H54 (cell line): ENCODE results near the gene CHRNA3.
"Not testable (repeated sequence)": the region's sequence is repeated elsewhere in the genome, so short reads cannot be mapped to it uniquely, and the experiment has no call there.

Experiments
- DNase-seq: peaks from one replicate; pipeline ENCODE4 v3.0.0; 2011; ENCODE audit warnings: low spot score, mixed read lengths; ENCODE audit not compliant: insufficient read length
- FAIRE-seq: peaks from 3 replicates; lab custom pipeline; 2011; peaks lifted over from hg19 to GRCh38; lab: Jason Lieb, UNC
- POLR2A ChIP-seq: IDR thresholded peaks from 2 replicates; pipeline ENCODE4 v1.6.1; 2011; ENCODE audit warnings: low read depth, mild to moderate bottlenecking, low read length

CHRNA3 gene

DNA sequence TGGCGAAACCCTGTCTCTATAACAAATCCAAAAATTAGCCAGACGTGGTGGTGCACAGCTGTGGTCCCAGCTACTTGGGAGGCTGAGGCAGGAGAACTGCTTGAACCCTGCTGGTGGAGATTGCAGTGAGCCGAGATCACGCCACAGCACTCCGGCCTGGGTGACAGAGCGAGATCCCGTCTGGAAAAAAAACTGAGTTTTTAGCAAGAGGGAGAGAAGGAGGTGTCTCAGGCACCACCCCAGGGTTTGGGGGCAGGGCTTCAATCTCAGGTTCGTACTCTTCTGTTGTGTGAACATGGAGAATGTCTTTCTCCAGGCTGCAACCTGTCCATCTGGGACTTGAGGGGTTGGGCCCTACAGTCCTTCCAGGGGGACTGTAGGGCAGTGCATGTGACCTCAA lies 2.7 kb downstream of the CHRNA3 start:
- TF ChIP-seq POLR2A, result no peak
- FAIRE-seq, result no peak

DNA sequence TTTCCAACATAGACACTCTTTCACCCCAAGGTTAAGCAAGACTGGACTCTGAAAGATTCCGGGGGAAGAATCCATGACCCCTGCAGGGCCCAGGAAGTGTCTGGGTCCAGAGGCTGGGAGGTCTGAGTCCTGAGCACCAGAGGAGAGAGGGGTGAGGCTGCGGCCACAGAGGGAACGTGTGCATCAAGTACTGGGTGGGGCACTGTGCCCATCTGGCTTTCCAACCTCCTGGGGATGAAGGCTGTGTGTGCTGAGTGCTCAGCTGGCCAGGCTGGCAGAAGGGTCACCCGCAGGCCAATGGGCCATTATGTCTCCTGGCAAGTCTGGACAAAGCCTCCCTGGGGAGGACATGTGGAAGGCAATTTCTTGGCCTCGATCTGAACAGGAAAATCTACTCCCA lies 3.3 kb downstream of the CHRNA3 start:
- no peak for TF ChIP-seq POLR2A
- FAIRE-seq (no peak), DNase-seq (no peak)

More for the DNA sequence above, 2.7 kb downstream of the CHRNA3 start:
- DNase-seq, result no peak

DNA sequence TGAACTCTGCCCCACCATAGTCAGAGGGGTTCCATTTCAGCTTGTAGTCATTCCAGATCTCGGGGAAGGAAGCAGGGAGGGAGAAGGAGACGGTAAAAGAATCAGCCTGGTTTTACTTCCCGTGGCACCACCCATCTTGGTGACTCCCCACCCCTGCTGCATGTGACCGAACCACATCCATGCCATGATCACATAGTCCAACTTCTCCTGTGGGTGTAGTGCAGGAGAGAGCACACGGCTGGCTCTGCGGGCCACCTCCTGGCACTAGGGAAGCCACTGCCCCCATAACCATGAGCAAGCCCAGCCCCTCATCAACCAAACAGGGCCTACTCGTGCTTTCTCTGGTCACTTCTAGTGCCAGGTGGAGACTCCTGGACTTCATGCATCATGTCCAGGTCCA lies 3.7 kb downstream of the CHRNA3 start:
- DNase-seq, result no peak
- no peak for FAIRE-seq
- TF ChIP-seq POLR2A, result no peak

DNA sequence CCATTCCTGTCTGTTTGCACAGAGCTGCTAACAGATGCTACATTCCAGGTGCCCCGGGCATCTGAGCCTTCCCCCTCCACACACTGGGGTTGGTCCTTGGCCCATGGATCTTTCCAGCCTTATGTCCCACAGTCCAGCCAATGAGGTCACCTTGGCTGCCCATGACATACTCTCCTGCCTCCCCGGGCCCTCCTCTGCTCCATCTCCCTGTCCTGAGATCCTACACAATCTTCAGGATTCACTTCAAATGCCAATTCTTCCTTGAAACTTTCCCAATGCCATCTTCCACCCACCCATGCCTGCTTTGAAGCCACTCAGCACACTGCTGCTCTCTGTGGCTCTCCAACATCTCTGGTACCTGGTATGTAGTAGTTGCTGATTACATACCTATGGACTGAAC lies 4.3 kb downstream of the CHRNA3 start:
- DNase-seq (no peak), FAIRE-seq (no peak)
- TF ChIP-seq POLR2A, result no peak

DNA sequence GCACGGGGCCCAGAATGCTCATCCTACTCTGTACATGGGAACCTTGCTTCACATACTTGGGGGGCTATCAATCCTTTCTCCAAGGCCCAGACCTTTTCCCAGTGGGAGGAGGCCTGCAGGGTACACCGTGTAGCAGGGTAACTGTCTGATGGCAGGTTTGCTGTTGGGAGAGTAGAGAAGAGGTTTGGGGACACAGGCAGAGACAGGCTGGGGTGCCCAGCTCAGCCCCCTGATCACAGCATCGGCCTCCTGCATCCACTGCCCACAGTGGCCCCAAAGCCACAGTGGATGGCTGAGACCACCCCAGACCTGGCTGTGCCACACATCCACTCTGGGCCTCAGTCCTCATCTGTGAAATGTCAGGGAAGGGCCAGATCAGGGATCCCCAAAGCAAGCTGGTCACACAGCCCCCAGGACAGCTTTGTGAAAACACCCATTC lies 5.6 kb downstream of the CHRNA3 start:
- no peak for TF ChIP-seq POLR2A
- FAIRE-seq, result no peak
- no peak for DNase-seq

DNA sequence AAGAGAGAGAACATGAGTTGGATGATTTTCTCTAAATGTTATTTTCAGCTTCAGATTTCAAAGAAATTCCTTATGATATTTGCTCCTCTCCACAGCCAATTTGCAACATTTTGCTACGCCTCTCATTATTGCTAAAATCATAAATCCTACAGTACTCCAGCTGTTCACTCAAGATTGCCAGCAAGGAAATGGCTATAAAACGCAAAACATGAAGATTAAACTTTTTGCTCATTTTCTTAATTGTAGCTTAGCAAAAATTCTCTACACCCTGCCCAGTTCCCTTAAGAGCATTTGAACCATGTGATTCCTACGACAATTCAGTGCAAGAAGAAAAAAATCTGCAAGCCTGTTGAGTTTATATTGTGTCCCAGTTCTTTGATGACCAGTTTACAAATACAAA lies 6.8 kb downstream of the CHRNA3 start:
- DNase-seq, result no peak
- no peak for TF ChIP-seq POLR2A
- FAIRE-seq, result no peak

DNA sequence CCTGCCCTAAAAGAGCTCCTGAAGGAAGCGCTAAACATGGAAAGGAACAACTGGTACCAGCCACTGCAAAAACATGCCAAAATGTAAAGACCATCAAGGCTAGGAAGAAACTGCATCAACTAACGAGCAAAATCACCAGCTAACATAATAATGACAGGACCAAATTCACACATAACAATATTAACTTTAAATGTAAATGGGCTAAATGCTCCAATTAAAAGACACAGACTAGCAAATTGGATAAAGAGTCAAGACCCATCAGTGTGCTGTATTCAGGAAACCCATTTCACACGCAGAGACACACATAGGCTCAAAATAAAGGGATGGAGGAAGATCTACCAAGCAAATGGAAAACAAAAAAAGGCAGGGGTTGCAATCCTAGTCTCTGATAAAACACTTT lies 11.2 kb downstream of the CHRNA3 start:
- FAIRE-seq, DNase-seq: not testable (repeated sequence)

DNA sequence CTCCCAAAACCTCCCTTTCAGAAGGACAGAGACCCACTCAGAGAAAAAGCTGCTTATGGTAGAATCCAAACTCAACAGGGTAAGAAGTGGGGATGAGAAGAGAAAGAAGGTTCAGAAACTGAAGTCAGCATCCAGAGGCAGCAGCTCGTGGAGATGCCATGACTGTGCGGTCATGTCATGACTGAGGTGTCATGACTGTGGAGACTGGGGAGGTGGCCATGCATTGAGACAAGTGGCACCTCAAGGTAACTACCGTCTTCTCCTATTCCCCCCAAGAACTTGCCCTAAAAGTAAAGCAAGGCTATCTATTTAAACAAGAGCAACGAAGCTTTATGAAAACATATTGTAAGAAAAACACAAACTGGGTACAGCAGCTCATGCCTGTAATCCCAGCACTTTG lies 15.1 kb downstream of the CHRNA3 start:
- FAIRE-seq (no peak), DNase-seq (no peak)
- TF ChIP-seq POLR2A, result no peak

DNA sequence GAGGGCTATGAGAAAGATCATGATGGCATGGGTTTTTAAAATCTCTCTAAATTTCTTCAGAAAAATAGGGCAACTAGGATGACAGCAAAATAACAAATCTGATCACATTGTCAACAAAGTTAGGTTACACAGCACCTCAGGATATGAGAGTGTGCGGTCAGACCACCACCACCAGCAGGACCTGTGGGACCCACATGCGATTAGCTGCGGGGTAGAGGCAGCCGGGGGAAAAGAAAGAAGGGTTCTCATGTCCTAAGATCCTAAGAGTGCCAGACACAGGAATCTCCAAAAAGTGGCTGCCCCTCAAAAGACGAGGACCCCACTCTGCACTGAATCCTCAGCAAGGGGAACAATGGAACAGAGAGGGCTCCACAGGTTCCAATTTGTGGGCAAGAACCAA lies 15.6 kb downstream of the CHRNA3 start:
- FAIRE-seq, result no peak
- no peak for DNase-seq
- no peak for TF ChIP-seq POLR2A

DNA sequence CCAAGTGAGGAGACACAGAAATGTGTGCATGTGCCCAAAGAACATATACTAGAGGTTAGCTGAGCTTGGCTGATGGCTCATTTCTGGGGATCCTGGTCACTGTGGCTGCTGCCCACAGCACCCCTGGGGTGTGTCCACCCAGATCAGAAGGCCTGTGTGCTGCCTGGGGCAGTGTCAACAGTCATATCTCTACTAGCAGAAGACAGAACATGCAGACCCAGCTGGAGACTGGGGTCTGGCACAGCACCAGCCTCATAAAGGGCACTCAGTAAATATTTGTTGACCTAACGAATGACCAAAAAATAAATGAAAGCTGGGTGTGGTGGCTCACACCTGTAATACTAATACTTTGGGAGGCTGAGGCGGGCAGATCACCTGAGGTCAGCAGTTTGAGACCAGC lies 16.4 kb downstream of the CHRNA3 start:
- no peak for TF ChIP-seq POLR2A

DNA sequence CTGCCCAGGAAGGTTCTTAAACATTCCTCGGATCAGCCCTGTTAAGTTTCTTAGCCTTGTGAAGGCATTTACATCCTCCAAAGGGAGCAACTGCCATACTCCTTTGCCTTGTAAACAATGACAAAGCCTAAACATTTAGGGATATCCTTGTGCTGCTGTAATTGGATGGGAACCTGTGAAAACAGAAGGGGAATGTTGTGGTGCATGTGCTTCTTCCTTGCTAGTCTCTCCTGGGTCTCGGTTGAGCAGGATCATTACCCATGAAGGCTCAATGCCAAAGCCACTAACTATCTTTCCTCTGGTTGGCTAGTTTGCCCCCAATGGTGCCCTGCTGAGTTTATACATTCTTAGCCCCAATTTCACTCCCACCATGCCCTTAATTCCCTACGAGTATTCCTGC lies 17.3 kb downstream of the CHRNA3 start:
- TF ChIP-seq POLR2A, result no peak
- DNase-seq (no peak), FAIRE-seq (no peak)

More for the DNA sequence above, 16.4 kb downstream of the CHRNA3 start:
- FAIRE-seq, result no peak
- DNase-seq, result no peak

DNA sequence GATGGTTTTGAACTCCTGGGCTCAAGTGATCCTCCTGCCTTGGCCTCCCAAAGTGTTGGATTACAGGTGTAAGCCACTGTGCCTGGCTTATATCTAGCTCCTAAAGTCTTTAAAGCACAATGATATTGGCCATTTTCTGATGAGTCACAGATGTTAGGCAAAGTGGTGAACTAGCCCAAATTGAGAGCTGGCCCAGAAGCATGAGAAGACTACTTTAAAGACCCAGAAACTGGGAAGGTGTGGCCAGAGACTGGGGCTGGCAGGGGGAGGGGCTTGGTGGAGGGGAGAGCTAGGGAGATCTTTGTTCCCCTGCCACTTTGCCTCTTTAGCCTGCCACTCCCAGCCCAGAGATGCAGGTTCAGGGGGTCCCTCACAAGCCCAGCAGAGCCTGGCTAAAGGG lies 21.6 kb downstream of the CHRNA3 start:
- TF ChIP-seq POLR2A, result no peak
- no peak for FAIRE-seq
- DNase-seq, result no peak

DNA sequence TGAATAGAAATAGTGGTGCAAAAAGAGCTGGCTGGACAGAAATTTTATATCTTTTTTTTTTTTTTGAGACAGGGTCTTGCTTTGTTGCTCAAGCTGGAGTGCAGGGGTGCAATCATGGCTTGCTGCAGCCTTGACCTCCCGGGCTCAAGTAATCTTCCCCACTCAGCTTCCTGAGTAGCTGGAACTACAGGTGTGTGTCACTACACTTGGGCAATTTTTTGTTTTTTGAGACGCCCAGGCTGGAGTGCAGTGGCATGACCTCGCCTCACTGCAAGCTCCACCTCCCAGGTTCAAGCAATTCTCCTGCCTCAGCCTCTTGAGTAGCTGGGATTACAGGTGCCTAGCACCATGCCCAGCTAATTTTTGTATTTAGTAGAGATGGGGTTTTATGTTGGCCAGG lies 22.4 kb downstream of the CHRNA3 start:
- no peak for FAIRE-seq
- TF ChIP-seq POLR2A, result no peak
- DNase-seq, result no peak

DNA sequence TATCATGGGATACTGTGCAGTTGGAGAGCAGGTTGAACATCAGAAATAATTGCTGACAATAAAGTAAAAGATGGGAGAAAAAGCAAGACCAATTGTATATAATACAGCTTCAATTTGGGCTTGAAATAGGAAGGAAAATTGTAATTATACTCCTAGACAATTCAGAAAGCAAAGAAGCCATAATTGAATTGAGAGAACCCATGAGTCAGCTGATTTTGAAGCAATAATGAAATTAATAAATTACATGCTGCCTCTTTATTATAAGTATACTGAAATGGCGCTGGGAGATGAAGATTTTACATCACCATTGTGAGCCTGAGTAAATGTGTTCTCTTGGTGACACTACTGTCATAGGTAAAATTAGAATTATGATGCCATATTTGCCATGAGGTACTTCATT lies 23.2 kb downstream of the CHRNA3 start:
- FAIRE-seq, result no peak
- no peak for TF ChIP-seq POLR2A
- DNase-seq, result no peak

DNA sequence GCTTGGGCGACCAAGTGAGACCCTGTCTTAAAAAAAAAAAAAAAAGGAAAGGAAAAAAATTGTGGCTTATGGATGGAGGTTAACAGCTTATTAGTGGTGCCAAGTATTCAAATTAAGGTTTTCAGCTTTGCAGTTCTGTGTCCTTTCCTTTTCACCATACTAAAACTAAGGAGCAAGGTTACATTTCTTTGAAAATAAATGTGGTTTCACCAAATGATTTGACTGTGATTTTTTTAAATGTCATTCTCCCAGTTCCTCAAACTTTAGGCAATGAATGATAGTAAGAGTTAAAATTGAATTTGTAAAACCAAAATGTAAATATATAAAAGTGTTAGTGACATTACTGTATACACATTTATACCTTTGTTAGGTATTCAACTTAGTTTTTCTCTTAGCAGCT lies 45.9 kb downstream of the CHRNA3 start:
- FAIRE-seq (no peak), DNase-seq (no peak)
- TF ChIP-seq POLR2A, result no peak

DNA sequence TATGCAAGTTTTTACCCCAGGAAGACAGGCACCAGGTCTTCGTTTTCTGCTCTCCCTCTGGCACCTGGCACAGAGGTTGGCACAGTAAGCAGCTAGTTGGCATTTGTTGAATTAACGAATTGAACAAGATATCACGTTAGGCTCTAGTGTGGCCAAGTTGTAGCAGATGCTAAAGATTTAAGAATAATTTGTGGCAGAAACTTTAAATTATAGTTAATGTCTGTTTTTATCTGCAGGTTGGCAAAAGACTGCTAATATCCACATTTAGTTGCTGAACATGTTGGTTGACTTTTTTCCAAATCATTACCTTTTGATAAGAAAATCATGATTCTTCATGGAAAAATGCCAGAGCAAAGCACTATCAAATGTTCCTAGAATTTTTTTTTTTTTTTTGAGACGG lies 47.4 kb downstream of the CHRNA3 start:
- FAIRE-seq (no peak), DNase-seq (no peak)
- TF ChIP-seq POLR2A, result no peak
